ENCODE data around the gene COL4A2. TPM values are rescaled to one million over a fixed set of nuclear protein-coding genes. Genes with fewer than 3 reads are reported as not detected.

Gene COL4A2
- total RNA-seq, 1 donor from 2014 or later = 511 TPM

DNA sequence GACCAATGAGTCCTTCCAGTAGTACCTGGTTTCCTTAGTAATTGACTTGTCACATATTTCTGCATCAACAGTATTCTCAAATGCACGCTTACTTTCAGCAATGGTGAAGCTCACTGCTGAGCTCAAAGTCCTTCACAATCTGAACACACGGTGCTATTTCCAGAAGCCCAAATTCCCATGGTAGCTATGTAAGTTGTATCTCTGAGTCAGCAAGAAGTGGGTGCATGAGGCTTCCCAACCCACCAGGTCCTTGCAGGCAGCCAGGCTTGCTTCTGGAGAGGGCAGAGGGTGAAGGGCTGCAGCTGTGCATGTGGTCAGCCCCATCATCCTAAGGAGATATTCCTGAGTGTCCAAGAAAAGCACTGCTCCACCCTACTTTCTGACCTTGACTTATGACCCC is 25.7 kb downstream of the COL4A2 start:
- Histone ChIP-seq H3K9ac (ENCODE audit: low read depth in 1 of 3, low read length in 3 of 3) (no peak overlapping the region), H3K4me3 (ENCODE audit: low read length in 3 of 3) (no peak overlapping the region), H3K4me1 (ENCODE audit: control insufficient read depth in 3 of 3, insufficient read depth in 3 of 3, low read length in 3 of 3) (peaks cover 18 to 36% (median 23%) of the 10 kb centered on the region in 3 donors), H3K27ac (ENCODE audit: low read depth, low read length) (no peak overlapping the region), H3K9me3 (ENCODE audit: control insufficient read depth in 3 of 3, low read length in 3 of 3) (no peaks in the 10 kb centered on the region), H3K36me3 (ENCODE audit: control insufficient read depth in 3 of 3, insufficient read depth in 3 of 3, low read length in 3 of 3) (peaks cover 0 to 2% (median 2%) of the 10 kb centered on the region in 3 donors), H3K27me3 (ENCODE audit: control insufficient read depth in 3 of 3, insufficient read depth in 3 of 3, low read length in 3 of 3) (peaks cover 0 to 10% (median 0%) of the 10 kb centered on the region in 3 donors)

DNA sequence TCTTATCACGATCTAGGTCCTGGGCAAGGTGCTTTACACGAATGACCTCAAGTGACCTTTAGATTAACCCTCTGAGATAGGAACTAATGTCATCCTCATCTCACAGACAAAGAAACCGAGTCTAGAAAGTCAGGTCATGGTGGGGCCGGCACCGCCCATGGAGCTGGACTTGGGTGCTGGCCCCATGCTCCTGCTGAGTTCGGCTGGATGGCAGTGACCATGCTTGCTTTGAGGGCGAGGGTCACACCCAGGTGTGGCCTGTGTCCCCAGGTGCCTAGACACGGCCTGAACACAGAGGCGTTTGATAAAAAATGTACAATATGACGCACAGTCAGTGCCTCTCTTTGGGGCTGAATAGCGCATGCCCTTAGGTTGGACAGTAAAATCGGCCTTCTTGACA is 26.8 kb downstream of the COL4A2 start:
- Histone ChIP-seq H3K36me3 (ENCODE audit: control insufficient read depth in 3 of 3, insufficient read depth in 3 of 3, low read length in 3 of 3) (peaks cover 0 to 2% (median 2%) of the 10 kb centered on the region in 3 donors), H3K27ac (ENCODE audit: low read depth, low read length) (no peak overlapping the region), H3K9me3 (ENCODE audit: control insufficient read depth in 3 of 3, low read length in 3 of 3) (no peaks in the 10 kb centered on the region), H3K4me1 (ENCODE audit: control insufficient read depth in 3 of 3, insufficient read depth in 3 of 3, low read length in 3 of 3) (peaks cover 23 to 42% (median 25%) of the 10 kb centered on the region in 3 donors), H3K4me3 (ENCODE audit: low read length in 3 of 3) (no peak overlapping the region), H3K27me3 (ENCODE audit: control insufficient read depth in 3 of 3, insufficient read depth in 3 of 3, low read length in 3 of 3) (peaks cover 0 to 10% (median 0%) of the 10 kb centered on the region in 3 donors), H3K9ac (ENCODE audit: low read depth in 1 of 3, low read length in 3 of 3) (no peak overlapping the region)

DNA sequence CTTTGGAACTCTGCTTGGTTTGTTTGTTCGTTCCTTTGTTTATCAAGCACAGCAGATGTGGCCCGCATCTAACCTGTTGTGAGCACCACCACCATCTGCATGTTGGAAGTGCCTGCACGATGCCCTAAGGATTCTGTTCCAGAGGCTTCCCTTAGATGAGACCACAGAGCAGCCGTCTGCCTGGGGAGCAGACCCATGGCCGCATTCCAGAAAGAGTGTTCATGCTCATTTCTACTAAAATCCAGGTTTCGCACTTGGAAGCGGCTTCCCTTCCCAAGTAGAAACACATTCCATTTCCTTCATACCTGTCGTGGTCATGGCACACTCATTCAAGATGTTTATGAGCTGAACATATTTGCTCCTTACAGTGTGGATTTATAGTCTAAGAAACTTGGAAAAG is 27.2 kb downstream of the COL4A2 start:
- Histone ChIP-seq H3K36me3 (ENCODE audit: control insufficient read depth in 3 of 3, insufficient read depth in 3 of 3, low read length in 3 of 3) (peaks cover 0 to 2% (median 2%) of the 10 kb centered on the region in 3 donors), H3K27ac (ENCODE audit: low read depth, low read length) (no peak overlapping the region), H3K4me3 (ENCODE audit: low read length in 3 of 3) (no peak overlapping the region), H3K9me3 (ENCODE audit: control insufficient read depth in 3 of 3, low read length in 3 of 3) (no peaks in the 10 kb centered on the region), H3K27me3 (ENCODE audit: control insufficient read depth in 3 of 3, insufficient read depth in 3 of 3, low read length in 3 of 3) (peaks cover 0 to 10% (median 0%) of the 10 kb centered on the region in 3 donors), H3K9ac (ENCODE audit: low read depth in 1 of 3, low read length in 3 of 3) (no peak overlapping the region), H3K4me1 (ENCODE audit: control insufficient read depth in 3 of 3, insufficient read depth in 3 of 3, low read length in 3 of 3) (peaks cover 26 to 43% (median 29%) of the 10 kb centered on the region in 3 donors)

DNA sequence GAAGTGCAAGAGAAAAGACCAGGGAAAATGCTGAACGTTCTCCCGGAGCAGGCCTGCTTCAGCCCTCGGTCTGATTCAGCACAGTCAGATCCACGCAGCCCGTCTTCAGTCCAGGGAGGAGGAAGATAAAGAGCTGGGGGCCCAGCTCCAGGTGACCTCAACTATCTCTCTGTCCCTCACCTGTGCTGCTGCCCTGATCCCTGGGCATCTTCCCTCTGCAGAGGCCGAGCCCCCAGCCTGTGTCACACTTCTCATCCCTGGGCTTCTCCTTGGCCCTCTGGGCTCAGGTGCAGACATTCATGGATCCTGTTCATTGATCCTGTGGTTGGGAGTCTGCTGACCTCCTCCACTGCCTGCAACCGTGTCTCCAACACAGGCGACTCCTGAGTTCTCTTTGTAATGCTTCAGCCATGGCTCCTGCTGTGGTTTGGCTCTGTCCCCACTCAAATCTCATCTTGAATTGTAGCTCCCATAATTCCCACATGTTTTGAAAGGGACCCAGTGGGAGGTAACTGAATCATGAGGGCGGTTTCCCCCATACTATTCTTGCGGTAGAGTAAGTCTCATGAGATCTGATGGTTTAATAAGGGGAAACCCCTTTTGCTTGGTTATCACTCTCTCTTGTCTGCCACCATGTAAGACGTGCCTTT is 27.9 kb downstream of the COL4A2 start:
- H3K27me3 ChIP-seq (ENCODE audit: control insufficient read depth in 3 of 3, insufficient read depth in 3 of 3, low read length in 3 of 3) = peaks cover 0 to 7% (median 0%) of the 10 kb centered on the region in 3 donors
- no peaks in the 10 kb centered on the region for H3K9me3 ChIP-seq (ENCODE audit: control insufficient read depth in 3 of 3, low read length in 3 of 3)
- no peak overlapping the region for H3K4me3 ChIP-seq (ENCODE audit: low read length in 3 of 3)
- no peak overlapping the region for H3K9ac ChIP-seq (ENCODE audit: low read depth in 1 of 3, low read length in 3 of 3)
- peaks cover 28 to 49% (median 31%) of the 10 kb centered on the region in 3 donors for H3K4me1 ChIP-seq (ENCODE audit: control insufficient read depth in 3 of 3, insufficient read depth in 3 of 3, low read length in 3 of 3)
- peaks cover 0 to 2% (median 2%) of the 10 kb centered on the region in 3 donors for H3K36me3 ChIP-seq (ENCODE audit: control insufficient read depth in 3 of 3, insufficient read depth in 3 of 3, low read length in 3 of 3)
- no peak overlapping the region for H3K27ac ChIP-seq (ENCODE audit: low read depth, low read length)

DNA sequence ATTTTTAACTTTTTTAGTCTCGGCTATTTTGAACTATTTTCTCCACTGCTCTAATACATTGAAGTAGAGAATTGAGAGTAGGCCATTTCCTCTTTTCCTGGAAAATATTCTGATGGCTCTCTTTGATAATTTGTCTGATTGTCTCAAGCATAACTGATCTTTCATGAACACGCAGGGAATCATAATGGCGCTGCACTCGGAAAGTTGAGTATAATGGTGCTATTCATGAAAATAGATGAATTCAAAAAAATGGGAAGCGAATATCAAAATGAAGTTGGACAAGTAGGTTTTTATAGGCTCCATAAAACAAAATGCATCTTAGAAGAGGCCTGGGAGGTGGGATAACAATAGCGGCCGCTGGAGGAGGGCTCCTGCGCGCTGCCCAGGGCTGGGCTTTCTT is 29.0 kb downstream of the COL4A2 start:
- peaks cover 31 to 50% (median 34%) of the 10 kb centered on the region in 3 donors for H3K4me1 ChIP-seq (ENCODE audit: control insufficient read depth in 3 of 3, insufficient read depth in 3 of 3, low read length in 3 of 3)
- no peaks in the 10 kb centered on the region for H3K9me3 ChIP-seq (ENCODE audit: control insufficient read depth in 3 of 3, low read length in 3 of 3)
- peak overlapping the region; percentile 13 for H3K27ac ChIP-seq (ENCODE audit: low read depth, low read length)
- H3K36me3 ChIP-seq (ENCODE audit: control insufficient read depth in 3 of 3, insufficient read depth in 3 of 3, low read length in 3 of 3) = peaks cover 0 to 2% (median 2%) of the 10 kb centered on the region in 3 donors
- peaks cover 0 to 8% (median 1%) of the 10 kb centered on the region in 3 donors for H3K27me3 ChIP-seq (ENCODE audit: control insufficient read depth in 3 of 3, insufficient read depth in 3 of 3, low read length in 3 of 3)
- H3K9ac ChIP-seq (ENCODE audit: low read depth in 1 of 3, low read length in 3 of 3) = no peak overlapping the region
- no peak overlapping the region for H3K4me3 ChIP-seq (ENCODE audit: low read length in 3 of 3)

DNA sequence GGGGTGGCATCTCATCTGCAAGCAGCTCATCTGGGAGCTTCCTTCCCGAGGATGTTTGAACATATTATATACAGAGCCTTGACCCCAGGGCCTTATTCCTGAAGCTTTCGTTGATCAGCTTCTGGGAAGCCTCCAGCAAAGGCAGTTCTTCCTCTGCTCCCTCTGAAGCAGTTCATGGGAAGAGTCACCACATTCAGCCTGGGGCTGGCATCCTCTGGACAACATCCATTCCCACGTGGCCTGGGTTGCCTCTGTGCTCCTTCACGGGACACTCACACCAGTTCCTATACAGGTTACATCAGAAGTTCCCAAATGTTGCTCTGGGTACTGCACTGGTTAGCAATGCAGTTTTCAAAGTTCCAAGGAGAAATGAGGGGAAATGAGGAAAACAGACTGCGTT is 29.6 kb downstream of the COL4A2 start:
- peak overlapping the region; percentile 87 for H3K27ac ChIP-seq (ENCODE audit: low read depth, low read length)
- no peak overlapping the region for H3K4me3 ChIP-seq (ENCODE audit: low read length in 3 of 3)
- peaks cover 0 to 2% (median 2%) of the 10 kb centered on the region in 3 donors for H3K36me3 ChIP-seq (ENCODE audit: control insufficient read depth in 3 of 3, insufficient read depth in 3 of 3, low read length in 3 of 3)
- no peaks in the 10 kb centered on the region for H3K9me3 ChIP-seq (ENCODE audit: control insufficient read depth in 3 of 3, low read length in 3 of 3)
- no peak overlapping the region for H3K9ac ChIP-seq (ENCODE audit: low read depth in 1 of 3, low read length in 3 of 3)
- peaks cover 37 to 56% (median 39%) of the 10 kb centered on the region in 3 donors for H3K4me1 ChIP-seq (ENCODE audit: control insufficient read depth in 3 of 3, insufficient read depth in 3 of 3, low read length in 3 of 3)
- peaks cover 0 to 12% (median 4%) of the 10 kb centered on the region in 3 donors for H3K27me3 ChIP-seq (ENCODE audit: control insufficient read depth in 3 of 3, insufficient read depth in 3 of 3, low read length in 3 of 3)

DNA sequence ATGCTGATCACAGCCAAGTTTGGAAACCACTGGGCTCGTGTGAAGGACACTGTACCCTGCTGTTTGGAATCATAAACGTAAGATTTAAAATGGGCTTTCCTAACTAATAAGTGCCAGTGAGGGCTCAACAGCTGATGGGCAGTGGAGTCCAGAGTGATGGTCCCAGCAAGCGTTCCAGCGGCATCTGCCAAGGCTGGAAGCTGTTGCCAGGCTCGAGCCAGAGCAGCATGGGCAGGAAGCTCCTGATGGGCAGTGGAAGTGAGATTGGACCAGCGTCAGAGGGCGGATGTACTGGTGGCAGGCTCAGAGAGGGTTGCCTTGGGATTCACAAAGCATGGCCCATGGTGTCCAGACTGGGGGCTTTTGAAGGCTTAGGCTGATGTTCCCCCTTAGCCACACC is 30.2 kb downstream of the COL4A2 start:
- peaks cover 0 to 2% (median 2%) of the 10 kb centered on the region in 3 donors for H3K36me3 ChIP-seq (ENCODE audit: control insufficient read depth in 3 of 3, insufficient read depth in 3 of 3, low read length in 3 of 3)
- H3K9ac ChIP-seq (ENCODE audit: low read depth in 1 of 3, low read length in 3 of 3) = peak overlapping the region in 1 of 3 donors; percentile 45
- peaks cover 39 to 58% (median 39%) of the 10 kb centered on the region in 3 donors for H3K4me1 ChIP-seq (ENCODE audit: control insufficient read depth in 3 of 3, insufficient read depth in 3 of 3, low read length in 3 of 3)
- no peaks in the 10 kb centered on the region for H3K9me3 ChIP-seq (ENCODE audit: control insufficient read depth in 3 of 3, low read length in 3 of 3)
- H3K4me3 ChIP-seq (ENCODE audit: low read length in 3 of 3) = no peak overlapping the region
- peaks cover under 1 to 12% (median 6%) of the 10 kb centered on the region in 3 donors for H3K27me3 ChIP-seq (ENCODE audit: control insufficient read depth in 3 of 3, insufficient read depth in 3 of 3, low read length in 3 of 3)
- peak overlapping the region; percentile 87 for H3K27ac ChIP-seq (ENCODE audit: low read depth, low read length)

DNA sequence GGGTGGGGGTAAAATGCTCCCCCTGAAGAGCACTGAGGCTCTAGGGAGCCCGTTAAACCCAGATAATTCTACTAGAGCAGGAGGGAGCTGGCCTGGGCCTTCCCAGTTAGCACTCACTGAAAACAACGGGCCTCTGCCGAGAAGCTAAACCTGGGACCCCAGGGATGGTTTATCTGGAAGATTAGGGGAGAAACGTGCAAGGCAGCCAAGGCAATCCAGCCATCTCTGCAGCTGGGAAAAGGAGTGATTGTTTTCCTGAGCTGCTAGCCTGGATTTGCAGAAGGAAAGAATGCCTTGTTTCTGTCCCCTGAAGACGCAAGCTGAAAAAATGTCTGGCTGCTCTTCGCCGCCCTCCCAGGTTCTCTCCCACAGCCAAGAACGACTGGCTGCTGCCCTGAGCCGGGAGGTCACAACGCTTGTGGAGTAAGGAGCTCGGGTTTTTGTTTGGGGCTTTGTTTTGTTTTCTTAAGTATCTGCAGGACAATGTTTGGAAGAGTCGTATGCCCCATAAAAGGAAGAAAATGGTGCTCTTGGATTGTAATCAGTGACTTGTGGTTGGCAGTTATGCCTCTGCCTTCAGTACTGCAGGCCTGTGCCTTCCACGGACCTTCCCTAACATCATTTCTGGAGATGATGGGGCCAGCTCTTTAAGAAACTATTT is 31.5 kb downstream of the COL4A2 start:
- H3K27ac ChIP-seq (ENCODE audit: low read depth, low read length) = peak overlapping the region; percentile 87
- peak overlapping the region in 1 of 3 donors; percentile 8 for H3K9ac ChIP-seq (ENCODE audit: low read depth in 1 of 3, low read length in 3 of 3)
- H3K9me3 ChIP-seq (ENCODE audit: control insufficient read depth in 3 of 3, low read length in 3 of 3) = no peaks in the 10 kb centered on the region
- peaks cover 0 to 2% (median 2%) of the 10 kb centered on the region in 3 donors for H3K36me3 ChIP-seq (ENCODE audit: control insufficient read depth in 3 of 3, insufficient read depth in 3 of 3, low read length in 3 of 3)
- peaks cover 39 to 58% (median 44%) of the 10 kb centered on the region in 3 donors for H3K4me1 ChIP-seq (ENCODE audit: control insufficient read depth in 3 of 3, insufficient read depth in 3 of 3, low read length in 3 of 3)
- H3K27me3 ChIP-seq (ENCODE audit: control insufficient read depth in 3 of 3, insufficient read depth in 3 of 3, low read length in 3 of 3) = peaks cover 5 to 16% (median 15%) of the 10 kb centered on the region in 3 donors
- H3K4me3 ChIP-seq (ENCODE audit: low read length in 3 of 3) = no peak overlapping the region

DNA sequence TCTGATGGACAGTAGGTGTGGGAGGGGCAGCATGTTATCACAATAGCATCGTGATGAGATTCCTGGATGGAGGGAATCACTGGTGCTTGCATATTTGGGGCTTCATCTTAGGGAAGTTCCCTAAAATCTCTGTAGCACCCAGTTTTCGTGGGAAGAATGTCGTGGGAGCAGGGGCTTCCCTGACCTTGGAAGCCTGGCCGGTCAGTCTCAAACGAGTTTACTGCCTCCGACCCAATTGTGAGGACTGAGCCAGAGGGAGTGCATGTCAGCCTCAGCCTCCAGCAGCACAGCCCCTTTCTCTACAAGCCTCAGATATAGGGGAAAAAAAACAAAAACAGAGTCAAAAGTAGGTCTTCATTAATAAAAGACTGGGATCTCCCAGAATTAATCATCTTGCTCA is 32.2 kb downstream of the COL4A2 start:
- no peak overlapping the region for H3K4me3 ChIP-seq (ENCODE audit: low read length in 3 of 3)
- H3K9ac ChIP-seq (ENCODE audit: low read depth in 1 of 3, low read length in 3 of 3) = no peak overlapping the region
- H3K9me3 ChIP-seq (ENCODE audit: control insufficient read depth in 3 of 3, low read length in 3 of 3) = no peaks in the 10 kb centered on the region
- peak overlapping the region; percentile 87 for H3K27ac ChIP-seq (ENCODE audit: low read depth, low read length)
- H3K4me1 ChIP-seq (ENCODE audit: control insufficient read depth in 3 of 3, insufficient read depth in 3 of 3, low read length in 3 of 3) = peaks cover 36 to 56% (median 44%) of the 10 kb centered on the region in 3 donors
- H3K27me3 ChIP-seq (ENCODE audit: control insufficient read depth in 3 of 3, insufficient read depth in 3 of 3, low read length in 3 of 3) = peaks cover 5 to 16% (median 15%) of the 10 kb centered on the region in 3 donors
- peaks cover 0 to 2% (median 0%) of the 10 kb centered on the region in 3 donors for H3K36me3 ChIP-seq (ENCODE audit: control insufficient read depth in 3 of 3, insufficient read depth in 3 of 3, low read length in 3 of 3)

Data from skeletal muscle tissue (tissue), 4 donors.